Tibial nerve (tissue), 4 donors: Measurements from ENCODE around the gene ZNF786.

ENCODE experiments used
- EP300 ChIP-seq, 2 donors: sonication (generic); formaldehyde crosslinking; IDR thresholded peaks; one replicate each; pipeline ENCODE4 v1.6.1; 2017; ENCODE audit warnings: antibody characterized with exemption in 2 of 2, mild to moderate bottlenecking in 1 of 2
- POLR2A ChIP-seq, 2 donors: fragments of 450-650 bp; IDR thresholded peaks; one replicate each; pipeline ENCODE4 v1.6.1; 2017; ENCODE audit warnings: antibody characterized with exemption in 2 of 2, mild to moderate bottlenecking in 2 of 2, moderate library complexity in 2 of 2
- TF ChIP-seq, protein P1 (sequence below), 5 experiments: fragments of 200-600 bp in 3 of 5; fragments of 450-650 bp in 2 of 5; sonication (generic) in 3 of 5; IDR thresholded peaks; one replicate each; pipeline ENCODE4 v1.5.1; 2016 to 2019; ENCODE audit warnings: antibody characterized with exemption in 5 of 5, mild to moderate bottlenecking in 3 of 5, moderate library complexity in 2 of 5

DNA sequence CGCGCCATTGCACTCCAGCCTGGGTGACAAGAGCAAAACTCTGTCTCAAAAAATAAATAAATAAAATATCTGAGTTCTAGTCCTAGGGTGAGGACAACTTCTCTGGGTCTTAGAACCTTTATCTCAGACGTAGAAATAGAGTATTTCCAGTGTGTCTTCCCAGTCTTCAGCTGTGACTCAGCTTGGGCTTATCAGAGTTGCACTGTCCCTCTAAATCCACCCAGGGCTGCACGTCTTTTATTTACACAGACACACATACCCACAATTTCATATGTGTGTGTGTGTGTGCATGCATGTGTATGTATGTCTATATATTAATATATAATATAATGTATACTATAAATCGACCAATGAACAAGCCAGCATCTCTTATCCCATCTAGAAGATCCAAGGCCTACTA, 49.2 kb downstream of the ZNF786 start:
- TF ChIP-seq, protein P1, sequence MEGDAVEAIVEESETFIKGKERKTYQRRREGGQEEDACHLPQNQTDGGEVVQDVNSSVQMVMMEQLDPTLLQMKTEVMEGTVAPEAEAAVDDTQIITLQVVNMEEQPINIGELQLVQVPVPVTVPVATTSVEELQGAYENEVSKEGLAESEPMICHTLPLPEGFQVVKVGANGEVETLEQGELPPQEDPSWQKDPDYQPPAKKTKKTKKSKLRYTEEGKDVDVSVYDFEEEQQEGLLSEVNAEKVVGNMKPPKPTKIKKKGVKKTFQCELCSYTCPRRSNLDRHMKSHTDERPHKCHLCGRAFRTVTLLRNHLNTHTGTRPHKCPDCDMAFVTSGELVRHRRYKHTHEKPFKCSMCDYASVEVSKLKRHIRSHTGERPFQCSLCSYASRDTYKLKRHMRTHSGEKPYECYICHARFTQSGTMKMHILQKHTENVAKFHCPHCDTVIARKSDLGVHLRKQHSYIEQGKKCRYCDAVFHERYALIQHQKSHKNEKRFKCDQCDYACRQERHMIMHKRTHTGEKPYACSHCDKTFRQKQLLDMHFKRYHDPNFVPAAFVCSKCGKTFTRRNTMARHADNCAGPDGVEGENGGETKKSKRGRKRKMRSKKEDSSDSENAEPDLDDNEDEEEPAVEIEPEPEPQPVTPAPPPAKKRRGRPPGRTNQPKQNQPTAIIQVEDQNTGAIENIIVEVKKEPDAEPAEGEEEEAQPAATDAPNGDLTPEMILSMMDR (IDR thresholded peaks at IDR 0.05): no peak
- TF ChIP-seq POLR2A (IDR thresholded peaks at IDR 0.05): no peak
- TF ChIP-seq EP300 (IDR thresholded peaks at IDR 0.05): no peak
